Left ventricle myocardium superior (tissue), 1 donor: ENCODE results near the gene GRIA4. TPM values are rescaled to one million over a fixed set of nuclear protein-coding genes. Genes with fewer than 3 reads are reported as not detected.

Experiments
- ATAC-seq: fragments of 200-7000 bp; cut with Tn5 transposase; one replicate; pipeline ENCODE4 v1.9.1; 2020; ENCODE audit warnings: mild to moderate bottlenecking, moderate library complexity
- DNase-seq: peaks from one replicate; pipeline ENCODE4 v3.0.0-alpha.2; 2020
- intact Hi-C: fragments of 100-400 bp; cut with micrococcal nuclease; formaldehyde crosslinking; loops from one replicate; pipeline ENCODE4 v1.11.0; 2022
- total RNA-seq: library from RNA; stranded (reverse); fragmentation: NEBNext Ultra II Directional; extraction: Animal tissue kit (Norgen Biotek cat#: 25700); gene quantifications from one replicate; pipeline ENCODE4 v1.2.1, GENCODE V29; 2021
- donor health status: DM: no; HTN: yes; CAD: no; lungs with severe emphysema.

GRIA4 gene
- total RNA-seq, 1 donor from 2014 or later, result not detected

DNA sequence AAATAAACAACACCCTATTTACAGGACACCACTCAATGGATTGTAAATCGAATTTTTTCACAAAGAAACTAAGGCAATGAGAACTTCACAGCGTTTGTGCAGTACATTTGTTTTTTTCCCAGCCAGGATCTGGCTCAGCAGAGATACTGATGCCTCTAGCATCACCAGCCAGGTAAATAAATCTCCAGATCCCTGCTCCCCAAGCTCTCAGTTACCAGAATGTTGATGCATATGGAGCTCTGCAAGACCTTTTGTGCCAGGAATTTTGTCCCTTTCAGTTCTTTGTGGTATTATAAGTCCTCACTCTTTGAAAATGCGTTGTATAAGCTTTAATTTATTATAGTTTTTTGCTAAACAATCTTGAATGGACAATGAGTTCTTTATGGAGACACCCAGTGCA is 274.6 kb downstream of the GRIA4 start:
- DNase-seq (no peak), ATAC-seq (no peak)
- intact Hi-C loops, result no loop called here

DNA sequence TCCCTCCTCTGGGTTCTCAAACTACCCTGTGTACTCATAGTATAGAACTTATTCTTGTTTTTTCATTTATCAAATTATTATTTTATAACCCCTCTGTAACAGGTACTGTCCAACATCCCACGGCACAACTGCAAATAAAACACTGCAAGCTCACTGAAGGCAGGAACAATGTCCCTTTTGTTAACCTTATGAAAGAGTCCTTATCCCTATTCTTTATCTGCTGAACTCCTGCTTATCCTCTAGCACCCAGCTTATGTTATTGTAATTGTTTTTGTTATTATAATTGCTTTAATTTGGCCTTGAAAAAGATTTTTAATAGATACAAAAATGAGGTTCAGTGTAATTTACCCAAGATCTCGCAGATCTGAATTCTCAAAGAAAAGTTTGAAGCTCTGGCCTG is 281.8 kb downstream of the GRIA4 start:
- intact Hi-C loops, result no loop called here
- no peak for DNase-seq
- no peak for ATAC-seq

DNA sequence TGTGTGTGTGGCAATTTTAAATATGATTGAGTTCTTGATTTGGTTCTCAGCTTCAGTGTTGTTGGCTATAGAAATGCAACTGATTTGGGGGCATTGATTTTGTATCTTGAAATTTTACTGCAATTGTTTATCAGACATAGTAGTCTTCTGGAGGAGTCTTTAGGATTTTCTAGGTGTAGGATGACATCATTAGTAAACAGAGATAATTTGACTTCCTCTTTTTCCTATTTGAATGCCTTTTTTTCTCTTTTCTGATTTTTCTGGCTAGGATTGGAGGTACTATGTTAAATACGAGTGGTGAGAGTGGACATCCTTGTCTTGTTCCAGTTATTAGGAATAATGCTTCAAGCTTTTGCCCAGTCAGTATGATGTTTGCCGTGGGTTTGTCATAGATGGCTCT is 287.3 kb downstream of the GRIA4 start:
- no peak for ATAC-seq
- no peak for DNase-seq
- intact Hi-C loops, result no loop called here

DNA sequence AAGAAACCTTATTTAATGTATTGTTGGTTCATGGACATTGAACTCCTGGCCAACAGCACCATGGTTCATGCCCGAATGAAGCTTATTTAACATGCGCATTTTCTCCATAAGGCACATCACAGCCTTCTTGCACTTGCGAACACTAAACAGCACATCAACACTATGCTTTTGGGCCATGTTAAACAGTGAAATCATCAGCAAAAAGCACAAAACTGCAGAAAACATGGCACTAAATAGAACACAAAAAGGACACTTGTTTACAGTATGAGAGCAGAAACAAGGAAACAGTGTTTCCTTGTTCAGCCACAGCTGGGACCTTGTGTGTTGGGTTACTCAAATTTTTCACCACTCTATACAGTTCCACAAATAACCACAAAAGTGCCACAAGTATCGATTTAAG is 289.9 kb downstream of the GRIA4 start:
- ATAC-seq (no peak), DNase-seq (no peak)
- intact Hi-C loops, result no loop called here

DNA sequence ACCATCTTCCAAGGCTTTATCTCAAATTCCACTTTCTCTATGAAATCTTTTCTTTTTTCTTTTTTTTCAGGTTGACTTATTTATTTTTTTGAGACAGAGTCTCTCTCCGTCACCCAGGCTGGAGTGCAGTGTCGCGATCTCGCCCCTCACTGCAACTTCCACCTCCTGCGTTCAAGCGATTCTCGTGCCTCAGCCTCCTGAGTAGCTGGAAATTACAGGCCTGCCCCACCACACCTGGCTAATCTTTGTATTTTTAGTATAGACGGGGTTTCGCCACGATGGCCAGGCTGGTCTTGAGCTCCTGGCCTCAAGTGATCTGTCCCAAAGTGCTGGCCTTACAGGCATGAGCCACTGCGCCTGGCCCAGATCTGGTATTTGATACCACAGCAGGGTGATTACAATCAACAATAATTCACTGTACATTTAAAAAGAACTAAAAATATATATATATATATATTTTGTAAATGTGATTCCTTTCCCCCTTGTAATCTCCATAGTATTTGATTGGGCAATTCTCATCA is 290.7 kb downstream of the GRIA4 start:
- ATAC-seq, result no peak
- no peak for DNase-seq
- intact Hi-C loops, result no loop called here

DNA sequence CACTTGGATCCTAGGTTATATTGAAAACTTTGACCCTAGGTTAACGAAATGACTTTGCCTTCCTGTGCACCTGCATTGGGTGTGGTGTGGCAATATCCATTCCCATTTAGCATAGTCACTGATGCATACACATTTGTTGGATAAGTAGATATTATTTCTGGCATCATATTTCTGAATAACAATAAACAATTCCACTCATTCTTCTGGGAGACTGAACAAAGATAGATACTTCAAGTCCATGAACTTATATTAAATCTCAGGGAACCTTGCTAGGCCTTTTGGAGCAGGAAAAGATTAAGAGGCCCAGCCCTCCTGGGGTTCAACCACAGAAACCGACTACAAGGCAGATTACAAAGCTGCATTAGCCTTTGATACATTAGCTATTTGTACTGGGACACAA is 293.2 kb downstream of the GRIA4 start:
- no peak for ATAC-seq
- no peak for DNase-seq
- intact Hi-C loops, result no loop called here

DNA sequence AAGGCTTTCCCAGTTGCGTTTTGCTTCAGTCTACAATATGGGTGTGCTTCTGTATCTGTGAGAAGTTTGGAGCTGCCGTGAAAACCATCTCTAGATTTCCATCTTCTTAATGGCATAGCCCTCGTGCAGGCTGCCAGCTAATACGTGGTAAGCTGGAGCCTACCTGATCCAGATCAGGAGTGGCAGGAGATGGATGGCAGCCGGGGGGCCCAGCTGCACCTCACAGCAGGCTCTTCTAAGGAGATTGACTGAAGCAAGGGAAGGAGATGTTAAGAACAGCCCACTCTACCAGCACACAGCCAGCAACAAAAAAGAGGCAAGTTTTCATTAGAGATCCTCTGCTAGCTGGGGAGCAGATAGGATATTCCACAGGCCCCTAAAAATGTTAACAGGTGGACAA is 296.6 kb downstream of the GRIA4 start:
- DNase-seq (no peak), ATAC-seq (no peak)
- intact Hi-C loops, result no loop called here

DNA sequence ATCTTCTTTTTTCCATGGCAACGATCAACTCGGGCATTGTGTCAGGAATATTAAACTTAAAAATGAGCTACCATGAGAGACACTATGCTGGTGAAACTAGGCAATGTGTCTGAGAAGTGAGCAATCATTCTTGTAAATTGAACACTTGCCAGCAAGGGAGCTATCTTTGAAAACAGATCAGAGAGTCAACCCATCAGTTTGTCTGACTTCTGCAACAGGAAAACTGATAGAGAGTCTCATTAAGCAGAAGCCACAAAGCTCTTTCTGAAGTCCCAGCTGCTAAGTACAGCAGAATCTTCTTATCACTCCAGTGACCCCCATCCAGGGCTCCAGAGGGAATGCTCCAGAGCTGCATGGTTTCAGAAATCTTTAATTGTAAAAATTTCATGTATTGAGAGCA is 297.4 kb downstream of the GRIA4 start:
- DNase-seq (no peak), ATAC-seq (no peak)
- intact Hi-C loops, result no loop called here

DNA sequence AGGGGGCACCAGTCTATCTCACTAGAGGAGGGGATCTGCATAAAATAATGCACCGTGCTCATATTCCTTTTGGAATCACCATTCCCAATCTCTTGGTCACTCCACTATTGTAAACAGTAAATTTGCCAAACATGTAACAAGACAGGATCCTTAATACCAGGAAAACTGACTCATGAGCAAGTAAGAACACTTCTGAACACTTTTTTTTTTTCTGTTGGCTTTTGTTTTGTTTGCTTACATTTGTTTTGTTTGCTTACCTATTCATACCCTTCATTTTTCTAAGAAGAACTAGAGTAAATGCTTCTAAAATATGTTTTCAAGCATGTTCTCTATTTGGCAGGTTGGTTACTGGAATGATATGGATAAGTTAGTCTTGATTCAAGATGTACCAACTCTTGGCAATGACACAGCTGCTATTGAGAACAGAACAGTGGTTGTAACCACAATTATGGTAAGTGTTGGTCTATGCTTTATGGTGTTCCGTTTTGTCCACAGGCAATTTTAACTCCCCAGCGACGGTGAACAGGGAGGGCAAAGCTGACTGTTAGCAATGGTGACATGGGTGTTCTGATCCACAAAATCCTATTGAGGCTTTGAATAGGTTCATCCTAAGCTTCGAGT is 300.3 kb downstream of the GRIA4 start:
- intact Hi-C loops, result no loop called here
- DNase-seq (no peak), ATAC-seq (no peak)

DNA sequence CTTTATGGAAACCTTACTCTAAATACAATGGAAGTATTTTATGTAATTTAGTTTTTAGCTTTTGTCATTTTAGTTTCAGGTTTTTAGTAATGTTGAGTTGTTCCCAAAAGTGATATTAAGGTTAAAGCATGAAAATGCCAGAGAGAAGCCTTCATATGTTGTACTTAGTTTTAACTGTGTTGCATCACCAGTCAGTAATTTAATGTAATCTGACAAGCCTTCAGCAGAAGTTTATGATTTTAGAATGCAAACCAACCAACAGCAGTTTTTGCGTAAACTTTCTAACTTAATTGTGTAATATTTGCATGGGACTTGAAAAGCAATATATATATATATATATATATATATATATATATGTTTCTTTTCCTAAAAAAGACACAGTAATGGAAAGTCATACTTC is 301.6 kb downstream of the GRIA4 start:
- intact Hi-C loops, result no loop called here
- ATAC-seq, result no peak
- no peak for DNase-seq

DNA sequence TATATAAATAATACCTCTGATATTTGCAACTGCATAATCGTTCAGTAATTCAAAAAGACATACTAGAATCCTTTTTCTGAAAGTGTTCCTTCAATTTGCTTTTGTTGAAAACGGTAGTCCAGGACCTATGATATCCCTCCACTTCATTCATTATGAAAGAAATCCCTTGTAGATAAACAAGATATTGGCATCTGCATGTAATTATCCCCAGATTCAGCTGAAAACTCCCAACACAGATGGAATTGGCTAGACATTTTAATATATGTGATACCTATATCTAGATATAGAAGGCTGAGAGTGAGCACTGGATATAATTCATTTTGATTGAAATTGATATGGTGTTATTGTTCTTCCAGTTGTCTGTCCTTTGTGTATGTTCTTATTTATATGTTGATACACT is 302.8 kb downstream of the GRIA4 start:
- DNase-seq (no peak), ATAC-seq (no peak)
- intact Hi-C loops, result no loop called here

DNA sequence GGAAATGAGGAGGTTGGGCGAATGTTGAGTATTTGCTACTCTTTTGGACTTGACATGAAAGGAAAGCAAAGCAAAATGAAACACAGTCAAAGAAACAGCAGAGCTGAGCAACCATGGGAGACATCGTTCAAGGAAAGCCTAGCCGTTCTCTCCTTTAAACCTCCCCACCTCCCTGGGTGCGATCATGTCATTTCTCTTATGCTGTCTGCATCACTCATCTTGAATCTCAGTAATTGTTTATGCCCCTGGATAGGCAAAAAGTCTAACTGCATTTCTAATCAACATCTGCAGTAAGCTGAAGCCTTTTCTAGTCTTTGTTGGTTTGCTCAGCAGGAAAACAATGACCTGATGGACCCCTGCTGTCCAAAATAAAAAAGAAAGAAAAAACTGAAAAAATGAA is 305.1 kb downstream of the GRIA4 start:
- DNase-seq (no peak), ATAC-seq (no peak)
- intact Hi-C loops, result no loop called here

DNA sequence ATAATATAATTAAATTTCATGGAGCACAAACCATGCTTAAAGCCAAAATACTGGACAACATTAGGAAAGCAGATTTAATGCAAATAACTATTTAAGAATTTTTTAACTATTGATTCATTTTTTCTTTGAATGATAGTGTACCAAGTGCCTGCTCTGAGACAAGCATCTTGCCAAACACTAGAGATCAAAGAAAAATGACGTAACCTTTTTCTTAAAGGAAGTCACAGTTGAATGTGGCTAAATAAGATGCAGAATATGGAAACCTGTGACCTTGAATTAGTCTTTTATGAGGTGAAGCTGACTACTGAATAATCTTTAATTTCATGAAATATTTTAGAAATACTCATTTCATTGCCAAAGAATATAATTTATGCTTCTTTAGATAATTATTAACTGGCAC is 308.2 kb downstream of the GRIA4 start:
- intact Hi-C loops, result no loop called here

DNA sequence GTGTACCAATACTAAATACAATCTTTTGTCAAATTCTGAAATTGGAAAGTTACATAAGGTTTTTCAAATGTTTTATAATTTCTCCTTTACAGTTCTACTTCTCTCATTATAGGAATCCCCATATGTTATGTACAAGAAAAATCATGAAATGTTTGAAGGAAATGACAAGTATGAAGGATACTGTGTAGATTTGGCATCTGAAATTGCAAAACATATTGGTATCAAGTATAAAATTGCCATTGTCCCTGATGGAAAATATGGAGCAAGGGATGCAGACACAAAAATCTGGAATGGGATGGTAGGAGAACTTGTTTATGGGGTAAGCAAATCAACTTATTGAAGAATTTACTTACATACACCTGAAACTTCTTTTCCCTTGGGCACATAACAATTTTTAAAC is 308.7 kb downstream of the GRIA4 start:
- intact Hi-C loops, result no loop called here
- ATAC-seq (no peak), DNase-seq (no peak)

More for the DNA sequence above, 308.2 kb downstream of the GRIA4 start:
- DNase-seq (no peak), ATAC-seq (no peak)

DNA sequence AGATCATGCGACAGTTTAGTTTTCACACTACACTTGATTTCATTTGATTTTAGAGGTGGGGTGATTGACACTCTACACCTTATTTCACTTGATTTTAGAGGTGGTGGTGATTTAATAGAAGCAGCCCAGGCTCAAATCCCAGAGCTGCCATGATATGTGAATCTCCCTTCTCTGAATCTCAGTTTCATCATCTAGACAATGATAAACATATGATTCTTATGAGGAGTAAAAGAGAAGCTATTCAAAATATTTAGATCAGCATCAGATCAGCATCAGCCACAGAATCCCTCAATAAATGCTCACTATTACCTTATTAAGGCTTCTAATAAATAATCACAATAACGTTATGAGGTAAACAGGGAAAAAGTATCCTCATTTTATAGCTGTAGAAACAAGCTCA is 313.4 kb downstream of the GRIA4 start:
- intact Hi-C loops, result no loop called here
- DNase-seq (no peak), ATAC-seq (no peak)

DNA sequence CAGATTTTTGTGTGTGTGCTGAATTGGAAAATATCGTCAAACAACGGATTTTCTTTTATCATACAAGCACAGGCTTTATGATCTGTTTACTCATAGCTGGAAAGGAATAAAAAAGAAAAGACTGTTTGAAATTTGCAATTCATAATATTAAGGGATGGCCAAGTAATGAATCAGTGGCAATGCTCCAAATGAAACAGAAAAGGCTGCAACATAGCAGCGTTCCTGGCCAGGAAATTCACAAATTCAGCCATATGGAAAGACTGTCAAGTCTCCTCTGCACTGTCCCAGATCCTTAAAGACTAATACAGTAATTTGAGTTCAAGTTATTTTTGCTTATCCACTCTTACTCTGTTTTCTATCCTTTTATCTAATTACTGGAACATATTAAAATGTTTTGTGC is 313.9 kb downstream of the GRIA4 start:
- intact Hi-C loops, result no loop called here
- ATAC-seq (no peak), DNase-seq (no peak)

DNA sequence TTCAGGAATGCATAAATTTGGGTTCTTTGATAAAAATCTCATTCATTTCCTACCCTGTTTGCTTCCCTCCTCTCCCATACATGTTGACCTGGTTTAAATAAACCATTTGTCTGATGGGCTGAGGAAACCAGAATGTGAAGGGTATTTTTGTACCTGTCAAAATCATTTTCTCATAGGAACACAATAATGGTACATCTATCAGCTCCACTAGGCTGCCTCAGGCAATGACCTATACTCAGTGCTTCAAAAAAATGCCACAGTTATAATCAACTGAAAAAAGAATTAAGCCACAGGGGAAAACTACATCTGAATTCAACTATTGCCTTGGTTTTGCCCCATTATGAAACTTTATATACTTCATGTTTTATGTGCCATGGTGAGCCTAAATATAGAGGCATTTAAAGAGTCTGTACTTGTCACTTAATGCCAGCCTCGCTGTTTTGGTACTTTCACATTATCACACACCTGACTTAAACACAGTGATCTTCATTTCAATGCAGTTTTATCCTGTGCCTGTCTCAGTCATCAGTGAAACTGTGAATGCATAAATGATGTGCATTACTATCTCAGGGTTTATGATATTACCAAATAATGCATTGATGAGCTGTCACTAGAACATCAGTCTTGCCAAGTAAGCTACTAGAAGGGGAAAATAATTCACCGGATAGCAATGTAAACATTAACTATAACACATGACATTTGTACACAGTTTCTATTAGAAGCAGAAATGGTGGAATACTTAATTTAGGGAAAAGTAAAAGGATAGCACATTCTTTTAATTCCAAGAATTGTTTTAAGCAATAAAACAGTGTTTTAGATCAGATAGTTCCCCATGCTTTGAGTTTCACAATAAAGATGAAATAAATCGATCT is 319.4 kb downstream of the GRIA4 start:
- intact Hi-C loops, result no loop called here
- DNase-seq, result no peak
- no peak for ATAC-seq

DNA sequence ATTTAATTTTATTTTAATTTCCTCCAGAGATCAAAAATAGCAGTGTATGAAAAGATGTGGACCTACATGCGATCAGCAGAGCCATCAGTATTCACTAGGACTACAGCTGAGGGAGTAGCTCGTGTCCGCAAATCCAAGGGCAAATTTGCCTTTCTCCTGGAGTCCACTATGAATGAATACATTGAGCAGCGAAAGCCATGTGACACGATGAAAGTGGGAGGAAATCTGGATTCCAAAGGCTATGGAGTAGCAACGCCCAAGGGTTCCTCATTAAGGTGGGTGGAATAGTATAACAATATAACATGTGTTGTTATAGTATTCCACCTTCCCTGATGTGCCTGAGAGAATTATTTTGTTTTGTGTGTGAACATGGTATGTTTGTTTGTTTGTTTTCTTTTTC is 323.8 kb downstream of the GRIA4 start:
- intact Hi-C loops, result no loop called here
- DNase-seq (no peak), ATAC-seq (no peak)

DNA sequence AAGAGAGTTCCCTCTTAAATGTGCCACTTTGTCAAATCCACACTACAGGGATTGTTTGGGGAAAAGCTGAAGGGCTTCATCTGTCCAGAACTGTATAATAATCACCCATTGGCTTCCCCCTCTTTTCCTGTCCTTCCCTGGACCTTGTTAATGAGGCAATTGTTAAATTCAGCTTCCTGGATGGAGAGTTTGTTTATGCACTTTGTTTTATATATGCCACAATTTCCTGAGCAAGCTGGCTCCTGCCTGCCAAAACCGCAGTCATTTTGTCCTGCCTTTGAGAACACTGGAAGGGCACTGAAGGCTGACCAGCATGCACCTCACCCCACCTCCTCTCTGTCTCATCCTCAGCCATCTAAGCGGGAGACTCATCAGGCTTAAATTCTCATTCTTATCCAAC is 325.9 kb downstream of the GRIA4 start:
- ATAC-seq, result no peak
- DNase-seq, result no peak
- intact Hi-C loops, result no loop called here

DNA sequence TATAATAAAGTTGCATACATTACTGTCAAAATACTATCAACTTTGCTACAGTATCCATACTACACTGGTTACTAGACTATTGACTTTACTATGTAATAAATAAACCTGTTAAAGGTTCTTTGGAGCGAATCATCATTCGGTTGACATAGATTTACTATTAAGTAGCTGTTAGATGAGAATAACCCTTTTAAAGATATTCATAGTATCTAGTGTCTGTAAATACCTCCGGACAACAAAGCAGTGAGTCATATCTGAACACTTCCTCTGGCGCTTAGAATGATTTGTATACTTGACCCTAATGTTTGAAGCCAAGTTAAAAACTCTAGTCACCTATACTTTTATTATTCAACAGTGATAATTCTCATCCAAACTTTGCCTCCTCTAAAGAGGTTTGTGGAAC is 327.5 kb downstream of the GRIA4 start:
- intact Hi-C loops, result no loop called here
- ATAC-seq (no peak), DNase-seq (no peak)

DNA sequence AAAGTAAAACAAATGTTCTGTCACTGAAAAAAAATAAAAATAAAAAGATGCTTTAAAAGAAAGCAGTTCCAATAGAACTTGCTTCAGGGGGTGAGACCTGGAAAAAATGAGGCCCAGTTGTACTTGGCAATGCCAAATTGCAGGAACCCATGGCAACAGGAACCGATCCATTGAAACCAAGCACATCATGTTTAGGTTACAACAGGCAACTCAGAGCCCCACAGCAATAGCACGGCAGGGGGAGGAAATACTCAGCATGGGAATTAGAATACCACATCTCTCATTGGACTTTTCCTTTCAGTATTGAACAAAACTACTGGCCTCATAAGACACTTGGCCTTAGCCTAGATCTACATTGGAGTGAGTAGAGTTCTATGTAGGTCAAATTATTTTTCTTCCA is 327.9 kb downstream of the GRIA4 start:
- DNase-seq (no peak), ATAC-seq (no peak)
- intact Hi-C loops, result no loop called here
